Renal pelvis (tissue), 4 donors: ENCODE measurements around the gene CHN2. TPM values are rescaled to one million over a fixed set of nuclear protein-coding genes. Genes with fewer than 3 reads are reported as not detected.
A peak's percentile ranks its signal among the peaks of the same experiment; 100 is the strongest.

Experiments
- DNase-seq: peaks from one replicate; pipeline ENCODE4 v3.0.0-alpha.2; 2013
- polyA plus RNA-seq, 3 donors: library from polyadenylated mRNA; unstranded; fragments of 120-200 nt; gene quantifications; one replicate each; pipeline ENCODE4 v1.2.1, GENCODE V29; 2013; ENCODE audit not compliant: insufficient read length in 3 of 3

Gene CHN2
- polyA plus RNA-seq, 3 donors: 14.7 to 17.7 (median 16.0) TPM

GRCh38 chr7:29426587-29426986, 232.0 kb downstream of the CHN2 start:
- DNase-seq: no peak

- DNase-seq: no peak
Observed at GRCh38 chr7:29429401-29429800, 234.8 kb downstream of the CHN2 start.

GRCh38 chr7:29430279-29430949, 235.8 kb downstream of the CHN2 start:
- DNase-seq: no peak

GRCh38 chr7:29431686-29432085, 237.1 kb downstream of the CHN2 start:
- no peak for DNase-seq

GRCh38 chr7:29432721-29433120, 238.1 kb downstream of the CHN2 start:
- no peak for DNase-seq

GRCh38 chr7:29434380-29434768, 239.8 kb downstream of the CHN2 start:
- DNase-seq: no peak

GRCh38 chr7:29435167-29435566, 240.6 kb downstream of the CHN2 start:
- no peak for DNase-seq

GRCh38 chr7:29435902-29436301, 241.3 kb downstream of the CHN2 start:
- no peak for DNase-seq

- peak; percentile 54 for DNase-seq
Observed at GRCh38 chr7:29442146-29442545, 247.6 kb downstream of the CHN2 start.

- no peak for DNase-seq
Observed at GRCh38 chr7:29443552-29443951, 249.0 kb downstream of the CHN2 start.

GRCh38 chr7:29444267-29444666, 249.7 kb downstream of the CHN2 start:
- no peak for DNase-seq

GRCh38 chr7:29445736-29446135, 251.2 kb downstream of the CHN2 start:
- DNase-seq: no peak

GRCh38 chr7:29447828-29448227, 253.3 kb downstream of the CHN2 start:
- no peak for DNase-seq

- no peak for DNase-seq
Observed at GRCh38 chr7:29449569-29450260, 255.1 kb downstream of the CHN2 start.

GRCh38 chr7:29453021-29453420, 258.4 kb downstream of the CHN2 start:
- no peak for DNase-seq

- DNase-seq: no peak
Observed at GRCh38 chr7:29454464-29454863, 259.9 kb downstream of the CHN2 start.

GRCh38 chr7:29454899-29455451, 260.4 kb downstream of the CHN2 start:
- DNase-seq: no peak

GRCh38 chr7:29457141-29457561, 262.6 kb downstream of the CHN2 start:
- no peak for DNase-seq

GRCh38 chr7:29457565-29458011, 263.0 kb downstream of the CHN2 start:
- DNase-seq: peak; percentile 81

GRCh38 chr7:29458933-29459332, 264.4 kb downstream of the CHN2 start:
- DNase-seq: no peak

GRCh38 chr7:29459589-29459988, 265.0 kb downstream of the CHN2 start:
- DNase-seq: no peak

GRCh38 chr7:29461996-29462395, 267.4 kb downstream of the CHN2 start:
- DNase-seq: no peak

- no peak for DNase-seq
Observed at GRCh38 chr7:29463504-29464158, 269.1 kb downstream of the CHN2 start.
